Sigmoid colon (tissue), 3 donors: ENCODE measurements around the gene SH3TC2.

Experiments used
- CTCF ChIP-seq, 4 experiments: fragments of 450-650 bp in 3 of 4; fragments of 200-600 bp in 1 of 4; IDR thresholded peaks; one replicate each; pipeline ENCODE4 v1.5.1; 2016 to 2019; ENCODE audit warnings: antibody characterized with exemption in 4 of 4, mild to moderate bottlenecking in 3 of 4, moderate library complexity in 2 of 4
- POLR2A ChIP-seq, 2 donors: fragments of 450-650 bp; IDR thresholded peaks; one replicate each; pipeline ENCODE4 v1.6.1; 2016; ENCODE audit warnings: antibody characterized with exemption in 2 of 2, mild to moderate bottlenecking in 2 of 2, moderate library complexity in 2 of 2

DNA sequence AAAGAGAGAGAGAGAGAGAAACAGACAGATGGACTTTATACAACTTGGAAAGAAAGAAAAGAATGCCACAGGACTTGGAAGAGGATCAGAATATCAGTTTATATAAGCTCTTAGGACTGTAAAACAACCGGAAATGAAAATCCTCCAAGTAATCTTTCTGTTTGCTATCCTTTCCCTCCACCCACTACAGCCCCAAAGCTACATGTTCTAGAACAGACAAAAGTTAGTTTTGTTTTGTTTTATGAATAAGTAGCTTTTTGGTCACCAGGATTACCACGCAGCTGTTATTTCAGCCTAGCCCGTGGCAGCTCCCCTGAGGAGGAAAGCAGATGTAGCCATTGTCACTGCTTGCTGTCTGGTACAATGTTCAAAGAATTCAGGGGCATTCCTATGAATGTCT, 66.6 kb downstream of the SH3TC2 start:
- TF ChIP-seq CTCF (IDR thresholded peaks at IDR 0.05) (no peak), POLR2A (IDR thresholded peaks at IDR 0.05) (no peak)
